HEK293 (cell line): ENCODE data around the gene KCNAB1.

Experiments used
- CTCF ChIA-PET: fragments of 350-600 bp; formaldehyde crosslinking; extraction: SDS; loops from one replicate; lab custom pipeline; 2021; ENCODE audit warnings: antibody characterized with exemption; lab: Yijun Ruan, JAX
- POLR2A ChIA-PET: fragments of 300-600 bp; formaldehyde crosslinking; extraction: SDS; loops from one replicate; lab custom pipeline; 2020; ENCODE audit warnings: antibody characterized with exemption, inconsistent platforms; lab: Yijun Ruan, JAX
- H3K27ac ChIP-seq: fragments of 200-500 bp; sonication (Bioruptor generic); 2 replicates; pipeline ENCODE4 v1.5.1; 2014; ENCODE audit warnings: low read depth, low read length, control low read depth, inconsistent platforms; ENCODE audit errors: extremely low read depth
- H3K36me3 ChIP-seq, 2 experiments: fragments of 200-500 bp in 1 of 2; sonication (Bioruptor generic) in 1 of 2; 1 replicate in 1 of 2; 2 replicates in 1 of 2; pipeline ENCODE4 v1.5.1; 2014 to 2017; ENCODE audit warnings: inconsistent platforms in 2 of 2, low read length in 2 of 2; ENCODE audit not compliant: control insufficient read depth in 2 of 2, insufficient read depth in 1 of 2
- H3K4me1 ChIP-seq: fragments of 200-500 bp; sonication (Bioruptor generic); 2 replicates; pipeline ENCODE4 v1.5.1; 2014; ENCODE audit warnings: mild to moderate bottlenecking, low read length, inconsistent platforms; ENCODE audit not compliant: control insufficient read depth, insufficient read depth
- H3K4me3 ChIP-seq: 2 replicates; pipeline ENCODE4 v1.5.1; 2011; ENCODE audit warnings: low read depth, mild to moderate bottlenecking, control low read depth, low read length, moderate library complexity
- H3K9me3 ChIP-seq: fragments of 200-500 bp; sonication (Bioruptor generic); 2 replicates; pipeline ENCODE4 v1.5.1; 2014; ENCODE audit warnings: low read depth, low read length, inconsistent platforms; ENCODE audit not compliant: control insufficient read depth, insufficient read depth
- BCL11B ChIP-seq: fragments of 450-650 bp; formaldehyde crosslinking; IDR thresholded peaks from 2 replicates; pipeline ENCODE4 v1.5.1; 2016; ENCODE audit warnings: low read depth, missing biosample characterization, missing genetic modification characterization
- GLI2 ChIP-seq: fragments of 450-650 bp; formaldehyde crosslinking; IDR thresholded peaks from 2 replicates; pipeline ENCODE4; 2017; ENCODE audit warnings: missing biosample characterization, missing genetic modification characterization, low read depth, borderline replicate concordance
- KLF10 ChIP-seq: fragments of 450-650 bp; IDR thresholded peaks from 2 replicates; pipeline ENCODE4 v1.5.1; 2018; ENCODE audit warnings: missing biosample characterization, mild to moderate bottlenecking, missing genetic modification characterization
- KLF16 ChIP-seq: fragments of 450-650 bp; formaldehyde crosslinking; IDR thresholded peaks from 2 replicates; pipeline ENCODE4 v1.5.1; 2017; ENCODE audit warnings: missing biosample characterization, missing genetic modification characterization
- SALL2 ChIP-seq: fragments of 450-650 bp; formaldehyde crosslinking; IDR thresholded peaks from 2 replicates; pipeline ENCODE4 v1.5.0; 2017; ENCODE audit warnings: missing biosample characterization, mild to moderate bottlenecking, missing genetic modification characterization, borderline replicate concordance
- SETDB1 ChIP-seq: IDR thresholded peaks from one replicate; pipeline ENCODE4 v1.6.1; 2017; ENCODE audit warnings: mild to moderate bottlenecking, low read length, moderate library complexity, mixed read lengths; ENCODE audit not compliant: insufficient read length
- TRIM28 ChIP-seq: IDR thresholded peaks from 2 replicates; pipeline ENCODE4 v1.6.1; 2011; ENCODE audit warnings: low read length, control low read depth, borderline replicate concordance
- ZBTB10 ChIP-seq: fragments of 450-650 bp; formaldehyde crosslinking; IDR thresholded peaks from 2 replicates; pipeline ENCODE4 v1.5.1; 2016; ENCODE audit warnings: missing biosample characterization, missing genetic modification characterization
- ZBTB21 ChIP-seq: fragments of 450-650 bp; formaldehyde crosslinking; IDR thresholded peaks from 2 replicates; pipeline ENCODE4 v1.5.1; 2017; ENCODE audit warnings: missing biosample characterization, missing genetic modification characterization
- ZFP41 ChIP-seq: fragments of 450-650 bp; formaldehyde crosslinking; IDR thresholded peaks from 2 replicates; pipeline ENCODE4 v1.5.1; 2016; ENCODE audit warnings: missing biosample characterization, missing genetic modification characterization, borderline replicate concordance
- ZFP69B ChIP-seq: fragments of 450-650 bp; formaldehyde crosslinking; IDR thresholded peaks from 2 replicates; pipeline ENCODE4 v1.5.1; 2016; ENCODE audit warnings: missing biosample characterization, missing genetic modification characterization
- ZNF146 ChIP-seq: fragments of 450-650 bp; formaldehyde crosslinking; IDR thresholded peaks from 2 replicates; pipeline ENCODE4 v1.5.1; 2016; ENCODE audit warnings: missing biosample characterization, missing genetic modification characterization
- ZNF433 ChIP-seq: fragments of 450-650 bp; formaldehyde crosslinking; IDR thresholded peaks from 2 replicates; pipeline ENCODE4 v1.5.1; 2016; ENCODE audit warnings: missing biosample characterization, missing genetic modification characterization, low read depth
- ZNF513 ChIP-seq: fragments of 450-650 bp; IDR thresholded peaks from 2 replicates; pipeline ENCODE4 v1.5.1; 2018; ENCODE audit warnings: missing biosample characterization, missing genetic modification characterization
- ZNF548 ChIP-seq: fragments of 450-650 bp; formaldehyde crosslinking; IDR thresholded peaks from 2 replicates; pipeline ENCODE4 v1.5.1; 2016; ENCODE audit warnings: missing biosample characterization, missing genetic modification characterization
- ZNF677 ChIP-seq: fragments of 450-650 bp; IDR thresholded peaks from 2 replicates; pipeline ENCODE4 v1.5.0; 2018; ENCODE audit warnings: missing biosample characterization, mild to moderate bottlenecking, missing genetic modification characterization, moderate library complexity
- ZSCAN23 ChIP-seq: fragments of 450-650 bp; formaldehyde crosslinking; IDR thresholded peaks from 2 replicates; pipeline ENCODE4 v1.5.1; 2016; ENCODE audit warnings: missing biosample characterization, missing genetic modification characterization
- TF ChIP-seq, protein P1 (sequence below): fragments of 450-650 bp; formaldehyde crosslinking; IDR thresholded peaks from 2 replicates; pipeline ENCODE4 v1.5.1; 2016; ENCODE audit warnings: missing biosample characterization, missing genetic modification characterization
- TF ChIP-seq, protein P2 (sequence below): IDR thresholded peaks from 2 replicates; pipeline ENCODE4 v1.6.1; 2011; ENCODE audit warnings: mild to moderate bottlenecking, low read depth, low read length, borderline replicate concordance
- TF ChIP-seq, protein P3 (sequence below): fragments of 450-650 bp; formaldehyde crosslinking; IDR thresholded peaks from 2 replicates; pipeline ENCODE4 v1.5.1; 2016; ENCODE audit warnings: missing biosample characterization, missing genetic modification characterization

The KCNAB1 gene

DNA sequence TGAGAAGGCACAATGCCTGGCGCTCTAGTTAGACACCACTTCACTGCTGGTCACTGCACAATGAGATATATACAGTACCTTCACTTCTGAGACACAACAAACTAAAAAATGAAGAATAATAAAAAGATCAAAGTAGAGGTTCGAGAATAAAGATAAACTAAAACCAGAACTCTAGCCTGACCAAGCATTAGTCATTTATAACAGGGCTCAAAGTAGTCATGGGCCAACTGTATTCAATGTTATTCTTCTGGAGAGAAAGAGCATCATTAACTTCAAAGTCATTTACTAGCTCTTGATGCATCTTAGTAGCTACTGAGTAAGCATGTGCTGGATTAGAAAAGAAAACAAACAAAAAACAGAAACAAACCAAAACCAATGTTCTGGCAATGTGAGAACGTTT lies 289.3 kb downstream of the KCNAB1 start:
- Histone ChIP-seq H3K4me1 (no peaks in the 10 kb centered on the region; the same call in 1 of the 2 replicates), H3K36me3 (no peaks in the 10 kb centered on the region)
- TF ChIP-seq BCL11B (no peak), ZNF513 (tag by site-specific recombination) (no peak), ZBTB21 (tag by site-specific recombination) (no peak)
- TF ChIP-seq, all 188 proteins: peak for 0
- no peaks in the 10 kb centered on the region for H3K9me3 ChIP-seq
- H3K4me3 ChIP-seq, result no peak overlapping the region
- ChIA-PET CTCF (no interaction called here), POLR2A (no interaction called here)
- no peak overlapping the region for H3K27ac ChIP-seq

- Histone ChIP-seq H3K27ac (no peak overlapping the region), H3K4me1 (no peaks in the 10 kb centered on the region; the same call in 1 of the 2 replicates), H3K36me3 (no peaks in the 10 kb centered on the region), H3K9me3 (no peaks in the 10 kb centered on the region), H3K4me3 (no peak overlapping the region)
- CTCF ChIA-PET, result no interaction called here
- no peak for TF ChIP-seq SETDB1
- no peak for TF ChIP-seq TRIM28
- TF ChIP-seq ZBTB10 (tag by site-specific recombination), result no peak
- no peak for TF ChIP-seq SALL2 (tag by site-specific recombination)
- TF ChIP-seq ZNF433, result no peak
- TF ChIP-seq ZNF548, result no peak
- POLR2A ChIA-PET, result no interaction called here
Observed at GRCh38 chr3:156412600-156412999, 292.2 kb downstream of the KCNAB1 start.

GRCh38 chr3:156413293-156413892 lies 293.0 kb downstream of the KCNAB1 start:
- no peaks in the 10 kb centered on the region for H3K36me3 ChIP-seq
- no peak overlapping the region for H3K4me3 ChIP-seq
- ChIA-PET CTCF (no interaction called here), POLR2A (no interaction called here)
- H3K9me3 ChIP-seq, result no peaks in the 10 kb centered on the region
- no peak overlapping the region for H3K27ac ChIP-seq
- TF ChIP-seq ZNF146 (tag by site-specific recombination) (no peak), ZFP41 (tag by site-specific recombination) (no peak), KLF16 (tag by site-specific recombination) (no peak), KLF10 (no peak), GLI2 (tag by site-specific recombination) (no peak), ZFP69B (tag by site-specific recombination) (no peak), ZSCAN23 (tag by site-specific recombination) (no peak), ZNF677 (no peak)
- TF ChIP-seq, protein P1, sequence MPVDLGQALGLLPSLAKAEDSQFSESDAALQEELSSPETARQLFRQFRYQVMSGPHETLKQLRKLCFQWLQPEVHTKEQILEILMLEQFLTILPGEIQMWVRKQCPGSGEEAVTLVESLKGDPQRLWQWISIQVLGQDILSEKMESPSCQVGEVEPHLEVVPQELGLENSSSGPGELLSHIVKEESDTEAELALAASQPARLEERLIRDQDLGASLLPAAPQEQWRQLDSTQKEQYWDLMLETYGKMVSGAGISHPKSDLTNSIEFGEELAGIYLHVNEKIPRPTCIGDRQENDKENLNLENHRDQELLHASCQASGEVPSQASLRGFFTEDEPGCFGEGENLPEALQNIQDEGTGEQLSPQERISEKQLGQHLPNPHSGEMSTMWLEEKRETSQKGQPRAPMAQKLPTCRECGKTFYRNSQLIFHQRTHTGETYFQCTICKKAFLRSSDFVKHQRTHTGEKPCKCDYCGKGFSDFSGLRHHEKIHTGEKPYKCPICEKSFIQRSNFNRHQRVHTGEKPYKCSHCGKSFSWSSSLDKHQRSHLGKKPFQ (tag by site-specific recombination), result no peak
- TF ChIP-seq, protein P2, sequence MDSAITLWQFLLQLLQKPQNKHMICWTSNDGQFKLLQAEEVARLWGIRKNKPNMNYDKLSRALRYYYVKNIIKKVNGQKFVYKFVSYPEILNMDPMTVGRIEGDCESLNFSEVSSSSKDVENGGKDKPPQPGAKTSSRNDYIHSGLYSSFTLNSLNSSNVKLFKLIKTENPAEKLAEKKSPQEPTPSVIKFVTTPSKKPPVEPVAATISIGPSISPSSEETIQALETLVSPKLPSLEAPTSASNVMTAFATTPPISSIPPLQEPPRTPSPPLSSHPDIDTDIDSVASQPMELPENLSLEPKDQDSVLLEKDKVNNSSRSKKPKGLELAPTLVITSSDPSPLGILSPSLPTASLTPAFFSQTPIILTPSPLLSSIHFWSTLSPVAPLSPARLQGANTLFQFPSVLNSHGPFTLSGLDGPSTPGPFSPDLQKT, result no peak
- TF ChIP-seq, protein P3, sequence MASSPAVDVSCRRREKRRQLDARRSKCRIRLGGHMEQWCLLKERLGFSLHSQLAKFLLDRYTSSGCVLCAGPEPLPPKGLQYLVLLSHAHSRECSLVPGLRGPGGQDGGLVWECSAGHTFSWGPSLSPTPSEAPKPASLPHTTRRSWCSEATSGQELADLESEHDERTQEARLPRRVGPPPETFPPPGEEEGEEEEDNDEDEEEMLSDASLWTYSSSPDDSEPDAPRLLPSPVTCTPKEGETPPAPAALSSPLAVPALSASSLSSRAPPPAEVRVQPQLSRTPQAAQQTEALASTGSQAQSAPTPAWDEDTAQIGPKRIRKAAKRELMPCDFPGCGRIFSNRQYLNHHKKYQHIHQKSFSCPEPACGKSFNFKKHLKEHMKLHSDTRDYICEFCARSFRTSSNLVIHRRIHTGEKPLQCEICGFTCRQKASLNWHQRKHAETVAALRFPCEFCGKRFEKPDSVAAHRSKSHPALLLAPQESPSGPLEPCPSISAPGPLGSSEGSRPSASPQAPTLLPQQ (tag by site-specific recombination), result no peak
- H3K4me1 ChIP-seq, result no peaks in the 10 kb centered on the region; the same call in 1 of the 2 replicates
